ENCODE data around the gene RABGAP1. TPM values are rescaled to one million over a fixed set of nuclear protein-coding genes. Genes with fewer than 3 reads are reported as not detected.

The RABGAP1 gene
- total and polyA plus RNA-seq, 10 of the 15 experiments (the other 5 are each of a cell fraction or from before 2014, with no cell fraction given): 2.6 to 31.6 (median 12.5) TPM

DNA sequence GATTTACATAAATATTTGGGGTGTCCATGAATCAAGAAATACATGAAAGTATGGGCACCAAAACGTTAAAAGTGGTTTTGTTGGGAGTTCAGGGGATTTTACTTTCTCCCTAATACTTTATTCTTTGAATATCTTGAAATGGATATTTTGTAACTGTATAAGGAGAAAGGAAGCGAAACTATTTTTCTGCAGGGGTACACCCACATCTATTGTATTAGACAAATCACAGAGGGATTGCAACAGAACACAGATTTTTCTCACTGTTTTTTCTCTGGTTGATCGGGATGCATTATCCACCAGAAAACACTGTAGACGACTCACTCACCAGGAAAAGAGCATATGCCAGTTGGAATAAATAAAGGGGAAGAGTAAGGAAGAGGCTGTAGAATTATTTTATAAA, 1.2 kb upstream of the RABGAP1 start:
- no peak for FAIRE-seq
- CTCF ChIA-PET: interaction anchor here (1.3 to 1.4 kb wide), 3 partner anchors 8 to 476 kb away, joined by 3 to 7 read pairs (median 3); partner anchors contain the start of gene ZBTB26
- no peak for ATAC-seq
- SMC1A ChIA-PET (ENCODE audit: uncharacterized antibody, unreplicated experiment): interaction anchor here (1.1 to 4.1 kb wide), 7 partner anchors 7 to 51 kb away, joined by 3 to 19 read pairs (median 12); partner anchors contain the start of genes ZBTB26 and ZBTB6
- Histone ChIP-seq H3K36me3 (ENCODE audit: control insufficient read depth in 2 of 2, insufficient read depth in 2 of 2, low read length in 1 of 2) (peaks cover 0 to 19% of the 10 kb centered on the region in 2 experiments; a peak in 1 of 4 replicates), H3K9ac (ENCODE audit: control insufficient read depth, insufficient read depth, low read length) (no peak overlapping the region), H3K79me2 (ENCODE audit: control insufficient read depth, insufficient read depth, low read length) (peaks cover 41% of the 10 kb centered on the region), H3K27me3 (replicated peaks in 1 of 2; ENCODE audit: control insufficient read depth in 2 of 2, insufficient read depth in 2 of 2, low read length in 1 of 2) (no peaks in the 10 kb centered on the region), H3K4me3 (no peak overlapping the region), H2AFZ (ENCODE audit: control insufficient read depth, low read depth, low read length) (no peak overlapping the region), H3K4me2 (ENCODE audit: control insufficient read depth, insufficient read depth) (no peak overlapping the region), H4K20me1 (ENCODE audit: control insufficient read depth, insufficient read depth) (no peaks in the 10 kb centered on the region), H3K4me1 (ENCODE audit: control insufficient read depth, insufficient read depth, low read length) (peaks cover 9% of the 10 kb centered on the region; the same call in 1 of the 2 replicates), H3K27ac (ENCODE audit: control insufficient read depth, insufficient read depth) (no peak overlapping the region), H3K9me3 (replicated peaks; ENCODE audit: control insufficient read depth, insufficient read depth, low read length) (no peaks in the 10 kb centered on the region)
- RAD21 ChIA-PET (ENCODE audit: unreplicated experiment): interaction anchor here (1.7 to 4.3 kb wide), 4 partner anchors 9 to 51 kb away, joined by 6 to 34 read pairs (median 15); partner anchors contain the start of genes RC3H2, ZBTB26 and ZBTB6
- WGBS (ENCODE audit: insufficient coverage, insufficient replicate concordance, low lambda C conversion rate, missing lambda C conversion rate): 74% methylated on average over 4 of the region's 4 CpGs
- POLR2A ChIA-PET: interaction anchor here (1.0 to 4.2 kb wide), 6 partner anchors 8 to 41 kb away, joined by 3 to 53 read pairs (median 18); partner anchors contain the start of genes RC3H2, ZBTB26 and ZBTB6
- in situ Hi-C loops (cut with MboI) (no loop called here), intact Hi-C loops (cut with micrococcal nuclease; ENCODE audit: unreplicated experiment) (no loop called here)
- TF ChIP-seq SIN3A (IDR thresholded peaks at IDR 0.05; ENCODE audit: low read depth, low read length) (no peak), EGR1 (IDR thresholded peaks at IDR 0.05; ENCODE audit: borderline replicate concordance in 1 of 2, low read depth in 2 of 2, low read length in 2 of 2) (no peak), MEF2B (IDR thresholded peaks at IDR 0.05; ENCODE audit: partially characterized antibody, poor library complexity, severe bottlenecking) (no peak), SREBF2 (IDR thresholded peaks at IDR 0.05; ENCODE audit: low read length) (no peak)
- TF ChIP-seq, protein P1, sequence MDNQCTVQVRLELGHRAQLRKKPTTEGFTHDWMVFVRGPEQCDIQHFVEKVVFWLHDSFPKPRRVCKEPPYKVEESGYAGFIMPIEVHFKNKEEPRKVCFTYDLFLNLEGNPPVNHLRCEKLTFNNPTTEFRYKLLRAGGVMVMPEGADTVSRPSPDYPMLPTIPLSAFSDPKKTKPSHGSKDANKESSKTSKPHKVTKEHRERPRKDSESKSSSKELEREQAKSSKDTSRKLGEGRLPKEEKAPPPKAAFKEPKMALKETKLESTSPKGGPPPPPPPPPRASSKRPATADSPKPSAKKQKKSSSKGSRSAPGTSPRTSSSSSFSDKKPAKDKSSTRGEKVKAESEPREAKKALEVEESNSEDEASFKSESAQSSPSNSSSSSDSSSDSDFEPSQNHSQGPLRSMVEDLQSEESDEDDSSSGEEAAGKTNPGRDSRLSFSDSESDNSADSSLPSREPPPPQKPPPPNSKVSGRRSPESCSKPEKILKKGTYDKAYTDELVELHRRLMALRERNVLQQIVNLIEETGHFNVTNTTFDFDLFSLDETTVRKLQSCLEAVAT (IDR thresholded peaks at IDR 0.05): no peak
- no TSS peak for BruUV-seq (replicated peaks)
- DNase-seq (ENCODE audit: low read depth, low spot score): no peak
